HG03064 (cell line): ENCODE measurements around the gene KBTBD4.

Experiments
- ATAC-seq: cut with Tn5 transposase; IDR thresholded peaks from one replicate; pipeline ENCODE4 v1.9.1; 2021; ENCODE audit warnings: low read depth; ENCODE audit not compliant: unreplicated experiment

The KBTBD4 gene

DNA sequence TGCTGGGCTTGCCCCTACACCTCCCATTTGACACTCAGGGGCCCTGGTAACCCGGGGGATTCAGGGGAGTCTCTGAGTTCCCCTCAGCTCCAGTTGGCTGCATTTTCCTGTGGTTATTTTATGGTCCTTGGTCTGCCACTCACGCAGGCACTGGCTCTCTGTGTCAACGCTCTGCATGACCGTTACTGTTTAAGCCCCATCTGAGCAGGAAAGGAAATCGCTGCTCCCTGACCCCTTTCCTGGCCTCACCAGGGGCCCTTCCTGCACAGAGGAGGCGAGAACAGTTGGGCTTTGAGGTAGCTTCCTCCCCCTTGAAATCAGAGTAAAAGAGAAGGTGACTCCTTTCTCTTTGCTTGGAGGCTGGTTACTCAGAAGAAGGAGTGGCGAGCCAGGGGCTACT lies 13.0 kb upstream of the KBTBD4 start:
- no peak for ATAC-seq

DNA sequence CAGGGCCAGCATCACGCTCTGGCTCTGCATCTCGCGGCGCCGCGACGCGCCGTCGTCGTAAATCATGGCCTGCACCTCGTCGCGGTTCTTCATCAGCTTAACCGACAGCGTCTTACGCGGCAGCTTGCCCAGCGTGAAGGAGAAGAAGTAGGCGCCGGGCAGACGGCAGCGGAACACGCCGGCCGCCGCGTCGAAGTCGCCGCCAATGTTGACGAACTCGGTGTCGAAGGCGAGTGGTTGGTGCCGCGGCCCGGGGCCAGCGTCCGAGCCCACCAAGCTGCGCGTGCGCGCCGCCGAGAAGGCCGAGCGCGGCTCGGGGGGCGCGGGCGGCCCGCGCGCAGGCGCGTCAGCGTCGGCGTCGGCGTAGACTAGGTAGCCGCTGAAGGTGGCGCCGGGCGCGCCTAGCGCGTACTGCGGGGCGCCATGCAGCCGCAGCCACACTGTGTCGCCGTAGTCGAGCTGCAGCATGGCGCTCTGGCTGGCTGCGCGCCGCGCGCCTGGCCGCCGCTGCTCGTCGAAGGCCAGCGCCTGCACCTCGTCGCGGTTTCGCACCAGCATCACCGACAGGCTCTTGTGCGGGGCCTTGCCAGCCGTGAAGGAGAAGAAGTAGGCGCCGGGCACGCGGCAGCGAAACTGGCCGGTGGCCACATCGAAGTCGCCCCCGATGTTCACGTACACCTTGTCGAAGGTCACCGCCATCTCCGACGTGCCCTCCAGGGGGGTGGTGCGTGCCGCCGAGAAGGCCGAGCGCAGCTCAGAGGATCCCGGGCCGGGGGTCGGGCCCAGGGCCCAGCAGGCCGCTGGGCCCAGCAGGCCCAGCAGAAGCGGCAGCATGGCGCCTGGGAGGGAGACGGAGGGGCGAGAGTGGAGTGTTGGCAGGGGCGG lies 11.4 kb upstream of the KBTBD4 start:
- ATAC-seq, result no peak

DNA sequence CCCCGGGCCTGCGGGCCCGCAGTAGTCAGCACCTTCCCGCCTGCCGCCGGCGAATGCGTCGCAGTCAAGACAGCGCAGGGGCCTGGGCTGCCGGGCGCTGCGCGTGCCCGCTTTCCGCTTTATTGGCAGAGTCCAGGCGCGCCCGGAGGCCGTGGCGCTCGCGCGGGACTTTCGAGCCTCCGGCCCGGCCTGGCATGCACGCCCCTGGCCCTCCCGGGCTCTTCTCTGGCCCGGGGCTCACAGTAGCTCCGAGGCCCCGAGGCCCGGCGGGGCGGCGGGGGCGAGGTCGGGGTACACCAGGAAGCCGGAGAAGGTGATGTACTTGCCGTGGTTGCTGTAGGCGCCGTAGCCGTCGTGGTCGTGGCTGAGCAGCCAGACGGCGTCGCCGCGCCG lies 10.8 kb upstream of the KBTBD4 start:
- ATAC-seq, result no peak

DNA sequence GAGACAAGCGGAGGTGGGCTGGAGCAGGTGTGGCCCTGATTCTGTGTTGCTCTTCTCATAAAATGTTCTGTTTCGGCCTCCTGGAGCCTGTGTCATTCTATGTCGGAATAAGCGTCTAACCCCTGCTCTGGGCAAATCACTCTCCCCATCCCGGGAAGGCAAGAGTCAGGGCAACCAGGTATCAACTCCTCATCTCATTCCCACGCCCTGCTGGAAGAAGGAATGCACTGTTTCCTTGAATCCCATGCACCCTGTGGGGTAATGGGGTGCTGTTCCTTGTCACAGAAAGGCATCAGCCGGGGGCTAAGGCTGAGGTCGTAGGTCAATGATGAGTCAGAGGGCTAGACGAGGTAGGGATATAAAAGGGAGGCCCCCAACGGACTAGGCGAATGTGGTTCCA lies 10.3 kb upstream of the KBTBD4 start:
- no peak for ATAC-seq

DNA sequence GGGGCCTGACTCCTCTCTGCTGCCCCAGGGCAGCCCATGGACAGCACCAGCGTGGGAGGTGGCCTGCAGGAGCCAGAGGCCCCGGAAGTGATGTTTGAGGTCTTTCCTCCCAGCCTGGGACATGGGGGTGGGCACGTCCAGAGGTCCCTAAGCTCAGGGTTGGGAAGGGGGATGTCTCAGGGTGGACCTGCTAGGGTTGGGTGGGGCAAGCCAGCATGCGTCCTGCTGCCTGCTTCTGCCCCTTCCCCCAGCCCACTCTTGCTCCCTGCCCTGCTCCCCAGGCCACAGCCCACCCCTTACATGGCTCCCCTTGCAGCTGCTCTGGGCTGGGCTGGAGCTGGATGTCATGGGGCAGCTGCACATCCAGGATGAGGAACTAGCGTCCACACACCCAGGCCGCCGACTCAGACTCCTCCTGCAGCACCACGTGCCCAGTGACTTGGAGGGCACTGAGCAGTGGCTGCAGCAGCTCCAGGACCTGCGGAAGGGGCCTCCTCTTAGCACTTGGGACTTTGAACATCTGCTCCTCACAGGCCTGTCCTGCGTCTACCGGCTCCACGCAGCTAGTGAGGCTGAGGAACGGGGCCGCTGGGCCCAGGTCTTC lies 9.1 kb upstream of the KBTBD4 start:
- no peak for ATAC-seq

DNA sequence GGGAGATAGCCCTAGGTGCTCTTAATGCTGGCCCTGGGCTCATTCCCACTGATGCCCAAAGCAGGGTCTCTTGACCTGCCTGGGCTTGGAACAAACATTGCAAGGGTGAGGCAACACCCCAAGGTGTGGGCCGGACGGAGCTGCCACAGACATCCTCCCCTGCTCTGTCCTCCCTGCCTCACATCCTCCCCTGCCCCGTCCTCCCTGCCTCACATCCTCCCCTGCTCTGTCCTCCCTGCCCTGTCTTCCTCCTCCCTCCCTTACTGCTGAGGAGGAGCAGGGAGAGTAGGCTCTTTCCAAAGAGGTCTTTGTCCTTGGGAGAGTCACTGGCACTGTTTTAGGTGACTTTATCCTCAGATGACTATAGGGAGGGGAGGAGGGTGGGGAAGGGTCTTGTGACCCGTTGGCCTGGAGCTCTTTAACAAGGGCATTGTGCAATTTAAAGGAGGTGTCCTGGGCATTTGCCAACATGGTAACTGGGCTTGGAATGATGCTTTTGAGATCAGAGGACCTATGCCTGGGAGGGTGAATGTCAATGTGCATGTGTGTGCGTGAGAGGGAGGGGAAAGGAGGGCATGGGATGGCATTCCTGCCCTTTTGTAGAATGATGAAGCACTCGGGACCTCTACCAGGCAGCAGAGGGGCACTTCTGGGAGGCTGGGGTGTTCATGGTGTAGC lies 8.4 kb upstream of the KBTBD4 start:
- no peak for ATAC-seq

DNA sequence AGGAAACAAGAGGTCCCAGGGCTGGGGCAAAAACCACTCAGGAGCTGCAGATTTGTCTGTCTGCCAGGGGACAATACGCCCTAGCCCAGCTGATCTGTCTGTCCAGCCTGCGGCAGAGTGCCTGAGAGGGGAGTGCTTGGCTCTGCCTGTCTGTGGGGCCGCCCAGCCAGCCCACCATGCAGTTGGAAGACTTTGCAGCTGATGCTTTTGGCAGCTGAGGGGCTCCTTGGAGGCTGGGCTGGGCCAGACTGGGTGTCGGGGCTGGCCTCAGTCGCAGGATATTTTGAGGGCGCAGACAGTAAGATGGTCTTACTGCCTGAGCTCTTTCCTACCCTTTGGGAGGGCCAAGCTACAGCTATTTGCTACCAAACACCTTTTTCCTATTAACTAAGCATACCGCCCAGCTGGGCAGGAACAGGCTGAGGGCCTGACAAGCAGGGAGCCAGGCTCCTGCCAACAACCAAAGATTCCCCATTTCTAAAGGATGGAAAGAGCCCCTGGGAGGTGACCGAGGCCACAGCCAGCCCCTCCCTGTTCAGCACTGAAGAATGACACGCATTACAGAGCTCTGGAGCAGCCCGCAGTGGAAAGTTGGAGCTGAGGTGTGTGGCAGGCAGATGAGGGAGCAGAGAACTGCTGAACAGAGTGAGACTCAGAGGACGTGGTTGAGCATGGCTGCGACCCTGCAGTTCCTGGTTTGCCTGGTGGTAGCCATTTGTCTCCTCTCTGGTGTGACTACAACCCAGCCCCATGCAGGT lies 7.5 kb upstream of the KBTBD4 start, which contains the start of gene FAM180B:
Gene FAM180B, plus strand, starts transcription at position 581 of the 758 bp plus-strand sequence. Its CDS starts 91 bp downstream, at position 672.
- ATAC-seq, result no peak

DNA sequence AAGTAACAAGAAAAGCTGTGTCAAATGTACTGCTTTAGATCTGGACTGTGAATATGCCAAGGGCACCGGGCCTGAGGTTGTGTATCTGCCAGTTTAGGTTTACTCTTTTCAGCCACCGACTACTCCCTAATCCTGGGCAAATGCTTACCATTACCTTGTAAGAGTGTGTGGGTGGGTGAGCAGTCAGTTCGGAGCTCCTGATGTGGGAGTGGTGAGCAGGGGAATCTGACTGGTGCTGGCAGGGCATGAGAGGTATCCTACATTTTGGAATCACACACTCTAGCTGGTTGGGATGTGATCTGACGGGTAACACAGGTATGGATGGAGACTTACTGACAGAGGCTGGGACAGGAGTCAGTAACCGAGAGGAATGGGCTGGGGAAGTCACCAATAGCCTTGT lies 5.1 kb upstream of the KBTBD4 start:
- ATAC-seq, result no peak

DNA sequence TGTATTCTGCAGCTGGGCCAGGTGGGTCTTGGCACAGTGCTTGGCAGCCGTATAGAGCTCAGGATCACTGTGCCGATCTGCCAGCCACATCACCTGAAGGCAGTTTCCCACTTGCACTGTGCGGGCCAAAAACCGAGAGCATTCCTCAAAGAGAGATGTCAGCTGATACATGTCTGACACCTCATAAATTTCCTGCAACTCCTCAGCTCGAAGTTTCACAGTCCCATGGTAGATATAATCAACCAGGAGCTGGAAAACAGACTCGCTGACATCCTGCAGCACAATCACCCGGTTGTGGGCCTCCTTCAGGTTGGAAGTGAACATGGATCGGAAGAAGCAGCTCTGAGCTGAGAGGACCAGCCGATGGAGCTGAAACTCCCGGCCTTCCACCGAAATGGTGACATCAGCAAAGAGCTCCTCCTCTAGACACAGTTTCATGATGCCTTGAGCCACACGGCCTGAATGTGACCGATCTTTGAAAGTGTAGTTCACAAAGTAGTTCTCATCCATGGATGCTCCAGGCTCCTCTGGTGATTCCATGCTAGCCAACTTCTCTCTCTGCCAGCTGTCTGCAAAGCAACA lies 1.2 kb downstream of the KBTBD4 start:
- ATAC-seq, result no peak

DNA sequence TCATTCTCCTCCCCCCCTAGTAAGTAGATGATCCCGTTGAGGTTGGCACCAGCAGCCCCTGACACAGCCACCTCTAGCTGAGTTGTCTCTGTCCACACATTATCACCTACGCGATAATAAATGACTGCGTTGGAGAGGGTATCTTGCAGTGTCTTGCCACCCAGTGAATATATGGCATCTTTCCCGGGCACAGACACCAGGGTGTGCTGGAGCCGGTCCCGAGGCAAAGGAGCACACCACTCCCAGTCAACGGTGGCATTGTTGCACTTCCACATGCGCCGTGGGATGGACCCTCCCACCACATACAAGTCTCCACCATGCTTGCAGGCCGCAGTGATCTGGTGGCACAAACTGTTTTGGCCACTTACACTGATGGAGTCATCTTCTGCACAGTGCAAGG lies 5.4 kb downstream of the KBTBD4 start:
- no peak for ATAC-seq

DNA sequence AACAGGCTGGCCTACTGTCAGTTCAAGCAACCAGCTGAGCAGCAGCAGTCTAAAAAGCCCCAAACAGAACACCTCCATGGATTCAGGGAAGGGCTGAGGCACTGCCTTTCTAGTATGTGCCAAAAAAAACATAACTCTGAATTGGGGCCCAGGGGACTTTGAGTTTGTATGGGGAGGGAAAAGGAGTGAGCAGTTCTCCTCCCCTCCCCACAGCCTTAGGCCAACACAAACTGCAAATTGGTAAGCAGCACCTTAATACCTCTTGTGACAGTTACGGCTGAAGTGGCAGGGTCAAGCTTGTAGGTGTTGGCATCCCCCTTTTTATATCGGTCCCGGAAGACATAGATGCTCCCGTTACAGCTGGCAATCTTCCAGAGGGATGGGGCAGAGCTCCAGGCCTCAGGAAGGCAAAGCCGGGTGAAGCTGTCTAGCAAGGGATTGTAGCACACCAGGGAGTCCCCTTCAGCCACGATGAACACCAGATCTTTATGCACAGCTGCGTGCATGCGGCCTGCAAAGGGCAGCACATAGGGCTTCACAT lies 6.0 kb downstream of the KBTBD4 start:
- ATAC-seq, result no peak

DNA sequence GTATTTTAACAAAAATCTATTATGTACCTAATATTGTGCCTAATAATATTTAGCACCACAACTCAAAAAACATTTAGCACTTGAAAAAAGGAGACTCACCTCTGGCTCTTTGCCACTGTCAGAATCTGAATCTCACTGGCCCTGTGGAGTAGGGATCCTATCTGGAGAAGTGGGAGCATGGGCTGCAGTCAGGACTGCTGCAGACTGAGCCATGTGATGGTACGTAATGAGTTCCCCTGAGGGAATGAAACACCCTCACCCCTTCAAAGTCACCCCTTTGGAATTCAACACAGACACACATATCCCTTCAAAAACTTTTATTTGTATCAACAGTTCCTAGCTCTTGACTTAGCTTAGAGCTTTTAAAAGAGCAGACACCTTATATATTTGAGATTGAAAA lies 6.9 kb downstream of the KBTBD4 start:
- ATAC-seq, result no peak

DNA sequence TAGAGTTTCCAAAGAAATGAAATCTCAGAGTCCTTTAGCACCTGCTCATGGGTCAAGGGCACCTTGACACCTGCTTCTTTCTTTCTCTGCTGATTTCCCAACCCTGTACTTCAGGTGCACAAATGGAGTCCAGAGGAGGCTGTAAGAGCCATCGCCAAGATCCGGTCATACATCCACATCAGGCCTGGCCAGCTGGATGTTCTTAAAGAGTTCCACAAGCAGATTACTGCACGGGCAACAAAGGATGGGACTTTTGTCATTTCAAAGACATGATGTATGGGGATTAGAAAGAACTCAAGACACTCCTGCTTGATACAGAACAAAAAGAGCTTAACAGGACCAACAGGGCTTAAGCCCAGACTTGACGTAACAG lies 7.4 kb downstream of the KBTBD4 start:
- no peak for ATAC-seq

DNA sequence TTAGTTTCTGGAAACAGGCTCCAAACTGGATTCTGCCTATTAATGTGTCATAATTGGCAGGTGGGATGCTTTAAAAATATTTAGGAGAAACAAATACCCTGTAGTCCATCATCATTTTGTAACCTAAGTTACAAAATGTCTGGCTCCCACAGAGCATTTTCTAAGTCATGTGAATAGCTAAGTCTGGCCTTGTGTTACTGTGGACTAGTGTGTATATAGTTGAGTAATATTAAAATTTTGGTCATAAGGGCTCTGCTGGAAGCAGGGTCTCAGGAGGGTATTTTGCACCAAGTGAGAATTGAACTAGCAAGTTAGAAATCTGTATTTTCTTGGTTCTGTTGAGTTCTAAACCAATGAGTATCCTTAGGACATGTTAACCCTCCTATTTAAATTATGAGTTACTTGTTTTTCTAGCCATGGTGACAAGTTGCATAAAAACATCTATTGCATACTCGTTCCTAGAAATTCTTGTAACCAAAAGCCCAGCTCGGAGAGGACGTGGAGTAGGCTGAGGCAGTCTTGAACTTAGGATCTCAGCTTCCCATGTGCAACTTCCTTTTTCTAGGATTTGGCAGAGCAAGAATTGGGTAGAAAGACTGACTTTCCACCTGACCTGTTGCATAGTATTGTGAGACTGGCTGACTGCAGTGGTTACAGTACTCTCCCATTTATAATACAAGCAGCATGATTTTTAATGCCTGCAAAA lies 8.0 kb downstream of the KBTBD4 start:
- no peak for ATAC-seq

DNA sequence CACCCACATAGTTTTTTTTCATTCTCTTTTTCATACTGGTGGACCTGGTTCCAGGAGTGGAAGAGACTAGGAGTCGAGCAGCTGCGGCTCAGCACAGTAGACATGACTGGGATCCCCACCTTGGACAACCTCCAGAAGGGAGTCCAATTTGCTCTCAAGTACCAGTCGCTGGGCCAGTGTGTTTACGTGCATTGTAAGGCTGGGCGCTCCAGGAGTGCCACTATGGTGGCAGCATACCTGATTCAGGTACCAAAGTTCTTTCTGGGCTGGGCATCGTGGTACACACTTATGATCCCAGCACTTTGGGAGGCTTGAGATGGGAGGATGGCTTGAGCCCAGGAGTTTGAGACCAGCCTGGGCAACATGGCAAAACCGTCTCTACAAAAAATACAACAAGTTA lies 9.1 kb downstream of the KBTBD4 start:
- ATAC-seq, result no peak

DNA sequence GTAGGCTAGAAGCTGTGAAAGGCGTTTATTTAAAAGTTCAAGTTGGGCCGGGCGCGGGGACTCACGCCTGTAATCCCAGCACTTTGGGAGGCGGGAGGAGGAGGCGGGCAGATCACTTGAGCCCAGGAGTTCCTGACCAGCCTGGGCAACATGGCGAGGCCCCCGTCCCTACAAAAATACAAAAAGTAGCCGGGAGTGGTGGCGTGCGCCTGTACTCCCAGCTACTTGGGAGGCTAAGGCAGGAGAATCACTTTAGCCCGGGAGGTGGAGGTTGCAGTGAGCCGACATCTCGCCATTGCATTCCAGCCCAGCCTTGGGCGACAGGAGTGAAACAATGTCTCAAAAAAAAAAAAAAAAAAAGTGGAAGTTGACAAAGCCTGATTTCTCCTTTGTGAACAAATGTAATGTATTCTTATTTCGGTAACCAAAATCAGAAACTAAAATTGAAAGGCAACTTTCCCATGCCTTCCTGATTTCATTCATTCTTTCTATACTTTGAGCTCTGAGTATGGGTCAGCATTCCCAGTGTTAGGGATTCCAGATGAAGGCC lies 12.5 kb downstream of the KBTBD4 start:
- no peak for ATAC-seq

DNA sequence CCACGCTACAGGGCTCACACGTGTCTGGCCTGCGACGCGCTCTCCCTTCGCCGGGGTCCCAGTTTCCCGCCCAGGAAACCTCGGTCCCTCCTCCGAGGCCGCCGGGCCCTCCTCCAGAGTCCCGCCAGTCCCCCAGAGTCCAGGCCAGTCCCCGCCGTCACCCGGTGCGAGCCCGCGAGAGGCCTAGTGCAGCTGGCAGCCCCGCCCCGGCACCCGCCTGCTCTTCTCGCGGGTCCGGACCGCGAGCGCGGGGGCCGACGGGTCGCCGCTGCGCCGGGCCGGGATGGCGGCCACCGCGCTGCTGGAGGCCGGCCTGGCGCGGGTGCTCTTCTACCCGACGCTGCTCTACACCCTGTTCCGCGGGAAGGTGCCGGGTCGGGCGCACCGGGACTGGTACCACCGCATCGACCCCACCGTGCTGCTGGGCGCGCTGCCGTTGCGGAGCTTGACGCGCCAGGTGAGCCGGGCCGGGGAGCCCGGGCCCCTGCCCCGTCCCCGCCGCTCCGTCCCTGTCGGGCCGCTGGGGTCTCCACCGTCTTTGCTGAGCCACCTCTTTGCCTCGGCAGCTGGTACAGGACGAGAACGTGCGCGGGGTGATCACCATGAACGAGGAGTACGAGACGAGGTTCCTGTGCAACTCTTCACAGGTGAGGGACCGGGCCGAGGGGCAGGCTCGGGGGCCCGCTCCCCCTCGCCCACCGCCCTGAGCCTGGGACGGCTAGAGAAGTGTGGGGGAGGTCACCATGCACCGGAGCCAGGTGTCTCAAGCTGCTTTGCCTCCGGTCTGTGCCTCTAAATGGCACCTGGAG lies 13.2 kb downstream of the KBTBD4 start, which contains the start of gene PTPMT1:
Gene PTPMT1, plus strand, starts transcription at position 260 of the 809 bp plus-strand sequence. Its CDS starts 24 bp downstream, at position 284.
- ATAC-seq, result peak; percentile 91

DNA sequence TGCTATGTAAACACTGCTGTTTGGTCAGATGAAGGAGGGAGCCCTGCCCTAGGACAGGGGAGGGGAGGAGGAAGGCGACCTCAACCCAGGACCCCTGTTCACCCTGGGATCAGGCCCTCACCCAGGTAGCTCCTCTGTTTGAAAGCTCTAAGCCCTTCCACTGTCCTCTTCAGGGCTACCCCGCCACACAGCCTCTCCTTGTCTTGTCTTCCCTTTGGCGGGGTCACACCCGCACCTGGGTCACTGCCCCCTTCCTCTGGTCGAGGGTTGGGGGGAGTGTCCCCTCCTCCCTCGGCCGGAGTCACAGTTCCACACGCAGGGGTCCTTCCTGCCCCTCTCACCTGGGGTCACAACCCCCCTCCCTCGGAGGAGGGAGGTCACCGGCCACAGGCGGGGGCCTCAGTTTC lies 13.8 kb downstream of the KBTBD4 start:
- ATAC-seq, result no peak
